ENCODE measurements around the gene SLCO1A2.

The SLCO1A2 gene

GRCh38 chr12:21340403-21340802 lies 5.7 kb upstream of the SLCO1A2 start:
- H2AFZ ChIP-seq = no peak overlapping the region
- no peak overlapping the region for H3K4me2 ChIP-seq (ENCODE audit: low read length)
- no peaks in the 10 kb centered on the region for H3K9me3 ChIP-seq (ENCODE audit: control insufficient read depth, low read length)
- no peaks in the 10 kb centered on the region for H3K4me1 ChIP-seq
- no peak overlapping the region for H3K4me3 ChIP-seq (ENCODE audit: low read depth, low read length)
- no peaks in the 10 kb centered on the region for H3K36me3 ChIP-seq (ENCODE audit: control insufficient read depth, insufficient read depth, low read length)
- H3K27me3 ChIP-seq (ENCODE audit: control insufficient read depth, insufficient read depth, low read length) = no peaks in the 10 kb centered on the region
- H3K79me2 ChIP-seq = no peaks in the 10 kb centered on the region
- no peak overlapping the region for H3K27ac ChIP-seq
- H3K9ac ChIP-seq = no peak overlapping the region
- no peak for TF ChIP-seq CTCF (IDR thresholded peaks at IDR 0.05)

GRCh38 chr12:21339921-21340320 lies 5.2 kb upstream of the SLCO1A2 start:
- Histone ChIP-seq H3K4me2 (ENCODE audit: low read length) (no peak overlapping the region), H2AFZ (no peak overlapping the region), H3K27ac (no peak overlapping the region), H3K9me3 (ENCODE audit: control insufficient read depth, low read length) (no peaks in the 10 kb centered on the region), H3K9ac (no peak overlapping the region), H3K4me3 (ENCODE audit: low read depth, low read length) (no peak overlapping the region), H3K4me1 (no peaks in the 10 kb centered on the region), H3K27me3 (ENCODE audit: control insufficient read depth, insufficient read depth, low read length) (no peaks in the 10 kb centered on the region), H3K36me3 (ENCODE audit: control insufficient read depth, insufficient read depth, low read length) (no peaks in the 10 kb centered on the region), H3K79me2 (no peaks in the 10 kb centered on the region)
- TF ChIP-seq CTCF (IDR thresholded peaks at IDR 0.05) = no peak

GRCh38 chr12:21337959-21338744 lies 3.4 kb upstream of the SLCO1A2 start:
- Histone ChIP-seq H2AFZ (no peak overlapping the region), H3K9me3 (ENCODE audit: control insufficient read depth, low read length) (no peaks in the 10 kb centered on the region), H3K79me2 (no peaks in the 10 kb centered on the region), H3K4me3 (ENCODE audit: low read depth, low read length) (no peak overlapping the region), H3K27ac (no peak overlapping the region), H3K4me1 (no peaks in the 10 kb centered on the region), H3K4me2 (ENCODE audit: low read length) (no peak overlapping the region), H3K36me3 (ENCODE audit: control insufficient read depth, insufficient read depth, low read length) (no peaks in the 10 kb centered on the region), H3K27me3 (ENCODE audit: control insufficient read depth, insufficient read depth, low read length) (no peaks in the 10 kb centered on the region), H3K9ac (no peak overlapping the region)
- TF ChIP-seq CTCF (IDR thresholded peaks at IDR 0.05) = no peak

GRCh38 chr12:21337453-21337852 lies 2.7 kb upstream of the SLCO1A2 start:
- TF ChIP-seq CTCF (IDR thresholded peaks at IDR 0.05) = no peak
- Histone ChIP-seq H3K4me1 (no peaks in the 10 kb centered on the region), H3K4me3 (ENCODE audit: low read depth, low read length) (no peak overlapping the region)

GRCh38 chr12:21336656-21337055 lies 1.9 kb upstream of the SLCO1A2 start:
- no peak overlapping the region for H3K9ac ChIP-seq
- no peaks in the 10 kb centered on the region for H3K27me3 ChIP-seq (ENCODE audit: control insufficient read depth, insufficient read depth, low read length)
- no peak overlapping the region for H3K4me3 ChIP-seq (ENCODE audit: low read depth, low read length)
- H2AFZ ChIP-seq = no peak overlapping the region
- H3K27ac ChIP-seq = no peak overlapping the region
- no peaks in the 10 kb centered on the region for H3K4me1 ChIP-seq
- H3K36me3 ChIP-seq (ENCODE audit: control insufficient read depth, insufficient read depth, low read length) = no peaks in the 10 kb centered on the region
- H3K9me3 ChIP-seq (ENCODE audit: control insufficient read depth, low read length) = no peaks in the 10 kb centered on the region
- no peaks in the 10 kb centered on the region for H3K79me2 ChIP-seq
- no peak overlapping the region for H3K4me2 ChIP-seq (ENCODE audit: low read length)
- no peak for TF ChIP-seq CTCF (IDR thresholded peaks at IDR 0.05)

More at GRCh38 chr12:21337453-21337852, 2.7 kb upstream of the SLCO1A2 start:
- H2AFZ ChIP-seq = no peak overlapping the region
- H3K9me3 ChIP-seq (ENCODE audit: control insufficient read depth, low read length) = no peaks in the 10 kb centered on the region
- H3K36me3 ChIP-seq (ENCODE audit: control insufficient read depth, insufficient read depth, low read length) = no peaks in the 10 kb centered on the region
- no peaks in the 10 kb centered on the region for H3K79me2 ChIP-seq
- no peaks in the 10 kb centered on the region for H3K27me3 ChIP-seq (ENCODE audit: control insufficient read depth, insufficient read depth, low read length)
- no peak overlapping the region for H3K9ac ChIP-seq
- H3K4me2 ChIP-seq (ENCODE audit: low read length) = no peak overlapping the region
- no peak overlapping the region for H3K27ac ChIP-seq

Measured in parathyroid adenoma (tissue), 2 donors.